Hepatocyte (in vitro differentiated cells): ENCODE measurements around the gene WHRN. TPM values are rescaled to one million over a fixed set of nuclear protein-coding genes. Genes with fewer than 3 reads are reported as not detected.

Source experiments
- DNase-seq: peaks from one replicate; pipeline ENCODE4 v3.0.0-alpha.2; 2016; ENCODE audit warnings: low spot score
- H2AFZ ChIP-seq: fragments of 200-600 bp; sonication (generic); 2 replicates; pipeline ENCODE4 v1.6.0; 2016; ENCODE audit warnings: antibody characterized with exemption, mild to moderate bottlenecking
- H3K27ac ChIP-seq: fragments of 200-600 bp; sonication (generic); 2 replicates; pipeline ENCODE4 v1.5.1; 2016; ENCODE audit warnings: mild to moderate bottlenecking
- H3K27me3 ChIP-seq: fragments of 200-600 bp; sonication (generic); 2 replicates; pipeline ENCODE4 v1.6.1; 2016
- H3K36me3 ChIP-seq: fragments of 200-600 bp; sonication (generic); replicated peaks from 2 replicates; pipeline ENCODE4 v1.5.1; 2016; ENCODE audit warnings: low read depth; ENCODE audit not compliant: insufficient read depth
- H3K4me1 ChIP-seq: fragments of 200-600 bp; sonication (generic); 2 replicates; pipeline ENCODE4 v1.5.1; 2016; ENCODE audit warnings: mild to moderate bottlenecking, moderate library complexity; ENCODE audit not compliant: insufficient read depth
- H3K4me2 ChIP-seq: fragments of 200-600 bp; sonication (generic); 2 replicates; pipeline ENCODE4 v1.6.0; 2016
- H3K4me3 ChIP-seq: fragments of 200-600 bp; sonication (generic); 2 replicates; pipeline ENCODE4 v1.5.1; 2016; ENCODE audit warnings: mild to moderate bottlenecking
- H3K79me2 ChIP-seq: fragments of 200-600 bp; sonication (generic); 2 replicates; pipeline ENCODE4 v1.6.0; 2017; ENCODE audit warnings: mild to moderate bottlenecking
- H3K9me2 ChIP-seq: fragments of 200-600 bp; sonication (generic); replicated peaks from 2 replicates; pipeline ENCODE4 v1.6.0; 2017; ENCODE audit warnings: mild to moderate bottlenecking; ENCODE audit not compliant: insufficient read depth
- H3K9me3 ChIP-seq: fragments of 200-600 bp; sonication (generic); 2 replicates; pipeline ENCODE4 v1.5.1; 2016; ENCODE audit warnings: low read depth, mild to moderate bottlenecking
- H4K20me1 ChIP-seq: fragments of 200-600 bp; sonication (generic); 2 replicates; pipeline ENCODE4 v1.6.0; 2016; ENCODE audit warnings: mild to moderate bottlenecking; ENCODE audit not compliant: insufficient read depth, poor library complexity, severe bottlenecking
- CTCF ChIP-seq: fragments of 200-600 bp; sonication (generic); IDR thresholded peaks from 2 replicates; pipeline ENCODE4 v1.5.1; 2016; ENCODE audit warnings: antibody characterized with exemption, mild to moderate bottlenecking; ENCODE audit not compliant: poor library complexity
- EZH2 ChIP-seq: fragments of 200-600 bp; sonication (generic); IDR thresholded peaks from 2 replicates; pipeline ENCODE4 v1.6.1; 2016; ENCODE audit warnings: antibody characterized with exemption, mild to moderate bottlenecking, borderline replicate concordance
- EZH2phosphoT487 ChIP-seq: fragments of 200-600 bp; sonication (generic); IDR thresholded peaks from one replicate; pipeline ENCODE4 v1.6.1; 2018; ENCODE audit warnings: antibody characterized with exemption, mild to moderate bottlenecking, low read depth, moderate library complexity; ENCODE audit not compliant: unreplicated experiment, severe bottlenecking
- WGBS: methylation state at CpG from one replicate; pipeline ENCODE4 v1.1.6; 2016; ENCODE audit warnings: low lambda C conversion rate; ENCODE audit errors: missing lambda C conversion rate; 5-methylcytosine and 5-hydroxymethylcytosine counted together
- polyA plus RNA-seq: library from polyadenylated mRNA; unstranded; fragments of >200 nt; fragmentation: Nextera tagmentation; extraction: Ambion mirVana; gene quantifications from 2 replicates; pipeline ENCODE4 v1.2.1, GENCODE V29; 2016
- total RNA-seq: library from RNA; depleted of rRNA; stranded (reverse); fragments of >200 nt; gene quantifications from 2 replicates; pipeline ENCODE4 v1.2.3, GENCODE V29; 2014

WHRN gene
- total and polyA plus RNA-seq, 2 experiments from 2014 or later, result 3.2 to 6.6 TPM

GRCh38 chr9:114551750-114552685 lies 46.7 kb upstream of the WHRN start:
- Histone ChIP-seq H3K4me1 (peaks cover 8% of the 10 kb centered on the region), H3K4me3 (no peak overlapping the region), H3K79me2 (no peaks in the 10 kb centered on the region), H2AFZ (no peak overlapping the region), H3K9me3 (no peaks in the 10 kb centered on the region), H3K9me2 (no peaks in the 10 kb centered on the region), H3K36me3 (no peaks in the 10 kb centered on the region), H3K27ac (peak overlapping the region; percentile 94), H4K20me1 (no peaks in the 10 kb centered on the region), H3K27me3 (no peaks in the 10 kb centered on the region), H3K4me2 (no peak overlapping the region)
- 50% methylated on average over 6 of the region's 6 CpGs for WGBS
- TF ChIP-seq CTCF (no peak), EZH2phosphoT487 (no peak), EZH2 (no peak)
- peak; percentile 94 for DNase-seq

- no peak for DNase-seq
- H3K27me3 ChIP-seq, result no peaks in the 10 kb centered on the region
- H4K20me1 ChIP-seq, result no peaks in the 10 kb centered on the region
- H3K4me3 ChIP-seq, result no peak overlapping the region
- peaks cover 8% of the 10 kb centered on the region for H3K4me1 ChIP-seq
- H3K27ac ChIP-seq, result no peak overlapping the region
- no peaks in the 10 kb centered on the region for H3K79me2 ChIP-seq
- TF ChIP-seq EZH2, result no peak
- no peak for TF ChIP-seq CTCF
- no peak for TF ChIP-seq EZH2phosphoT487
- no peaks in the 10 kb centered on the region for H3K9me2 ChIP-seq
- no peaks in the 10 kb centered on the region for H3K36me3 ChIP-seq
- no peaks in the 10 kb centered on the region for H3K9me3 ChIP-seq
- H3K4me2 ChIP-seq, result no peak overlapping the region
- H2AFZ ChIP-seq, result no peak overlapping the region
- WGBS, result 88% methylated on average over 9 of the region's 9 CpGs
Observed at GRCh38 chr9:114549697-114550330, 44.5 kb upstream of the WHRN start.

- H2AFZ ChIP-seq, result no peak overlapping the region
Observed at GRCh38 chr9:114546851-114547250, 41.6 kb upstream of the WHRN start.

More at GRCh38 chr9:114546851-114547250, 41.6 kb upstream of the WHRN start:
- H3K9me3 ChIP-seq, result no peaks in the 10 kb centered on the region
- no peaks in the 10 kb centered on the region for H4K20me1 ChIP-seq
- H3K4me3 ChIP-seq, result no peak overlapping the region
- no peaks in the 10 kb centered on the region for H3K36me3 ChIP-seq
- H3K27me3 ChIP-seq, result peaks cover 3% of the 10 kb centered on the region
- peaks cover 3% of the 10 kb centered on the region for H3K4me1 ChIP-seq
- H3K79me2 ChIP-seq, result no peaks in the 10 kb centered on the region
- TF ChIP-seq EZH2 (no peak), EZH2phosphoT487 (no peak), CTCF (no peak)
- DNase-seq, result no peak
- no peak overlapping the region for H3K4me2 ChIP-seq
- H3K9me2 ChIP-seq, result no peaks in the 10 kb centered on the region
- no peak overlapping the region for H3K27ac ChIP-seq
